HUDEP-2 (cell line): ENCODE results near the gene UQCRH.
"Not testable (repeated sequence)": the region's sequence is repeated elsewhere in the genome, so short reads cannot be mapped to it uniquely, and the experiment has no call there.

ENCODE experiments used
- DNase-seq, 76 experiments: peaks; one replicate each; lab custom pipeline; 2025; ENCODE audit not compliant: unreplicated experiment in 76 of 76; lab: John Stamatoyannopoulos, UW

The UQCRH gene

DNA sequence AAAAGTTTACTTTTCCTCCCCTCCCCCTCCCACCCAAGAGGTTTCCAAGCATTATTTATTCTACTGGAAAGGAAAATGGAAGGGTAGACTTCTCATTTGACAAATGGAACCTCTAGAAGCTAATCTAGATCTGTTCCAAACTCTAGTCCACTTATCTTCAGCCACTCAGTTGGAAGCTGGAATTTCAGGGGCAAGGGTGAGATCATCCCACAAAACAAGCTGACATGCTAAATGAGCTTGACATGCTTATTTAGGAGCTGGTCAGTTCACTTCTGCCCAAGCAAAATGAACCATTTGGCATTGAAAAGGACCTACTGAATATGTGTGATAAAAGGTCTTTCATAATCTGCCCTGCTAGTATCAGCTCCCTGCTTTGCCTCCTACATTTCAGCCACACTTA is 5.1 kb upstream of the UQCRH start:
- no peak for DNase-seq

DNA sequence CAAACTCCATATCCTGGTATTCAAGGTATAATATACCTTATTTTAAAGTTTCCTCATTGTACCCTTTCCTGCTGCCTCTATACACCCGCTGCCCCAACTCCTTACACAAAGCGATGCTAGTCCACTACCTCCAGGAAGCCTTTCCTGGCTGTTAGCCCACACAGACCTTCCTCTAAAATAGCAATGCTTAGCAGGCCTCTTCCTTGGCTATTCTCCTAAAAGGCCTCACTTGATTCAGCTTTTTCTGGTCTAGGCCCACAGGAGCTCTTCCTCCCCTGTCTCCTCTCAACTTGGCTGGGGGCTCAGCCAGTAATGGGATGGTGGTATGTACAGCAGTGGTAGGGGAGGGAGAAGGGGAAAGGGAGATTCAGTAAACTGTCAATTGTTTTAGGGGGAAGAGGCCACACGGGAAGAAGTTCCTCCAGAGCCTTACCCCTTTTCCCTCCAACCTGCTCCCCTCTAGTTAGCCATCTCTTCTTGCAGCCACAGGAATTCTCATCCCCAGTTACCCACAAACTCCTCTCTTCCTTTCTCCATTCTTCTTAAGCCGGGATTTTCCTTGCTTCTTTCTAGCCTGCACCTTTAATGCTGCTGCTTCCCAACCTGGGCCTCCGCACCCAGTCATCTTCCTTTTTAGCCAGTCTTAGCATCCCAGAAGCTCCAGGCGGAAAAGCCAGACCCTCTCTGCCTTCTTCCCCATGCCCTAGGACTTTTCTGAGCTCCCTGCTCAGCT is 2.7 kb upstream of the UQCRH start:
- DNase-seq: no peak

DNA sequence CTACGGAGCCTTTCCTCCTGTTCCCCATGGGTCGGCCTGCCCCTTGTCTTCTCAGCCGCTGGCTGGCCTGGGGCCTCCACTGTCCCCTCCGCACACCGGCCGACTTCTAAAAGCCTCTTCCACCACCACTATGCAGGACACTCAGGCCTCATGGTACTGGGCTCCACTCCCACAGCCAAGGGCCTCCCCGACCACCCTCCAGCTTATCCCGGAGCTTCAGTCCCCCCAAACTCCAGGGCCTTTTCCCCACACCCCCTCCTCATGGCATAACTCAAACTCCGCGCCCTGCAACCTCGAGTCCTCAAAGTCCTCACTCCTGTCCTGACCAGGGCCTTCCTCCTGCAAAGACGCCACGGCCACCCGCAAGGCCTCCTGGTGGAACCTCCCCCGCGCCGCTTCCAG is 2.1 kb upstream of the UQCRH start:
- peak in 1 of 76 experiments; percentile 25 for DNase-seq

DNA sequence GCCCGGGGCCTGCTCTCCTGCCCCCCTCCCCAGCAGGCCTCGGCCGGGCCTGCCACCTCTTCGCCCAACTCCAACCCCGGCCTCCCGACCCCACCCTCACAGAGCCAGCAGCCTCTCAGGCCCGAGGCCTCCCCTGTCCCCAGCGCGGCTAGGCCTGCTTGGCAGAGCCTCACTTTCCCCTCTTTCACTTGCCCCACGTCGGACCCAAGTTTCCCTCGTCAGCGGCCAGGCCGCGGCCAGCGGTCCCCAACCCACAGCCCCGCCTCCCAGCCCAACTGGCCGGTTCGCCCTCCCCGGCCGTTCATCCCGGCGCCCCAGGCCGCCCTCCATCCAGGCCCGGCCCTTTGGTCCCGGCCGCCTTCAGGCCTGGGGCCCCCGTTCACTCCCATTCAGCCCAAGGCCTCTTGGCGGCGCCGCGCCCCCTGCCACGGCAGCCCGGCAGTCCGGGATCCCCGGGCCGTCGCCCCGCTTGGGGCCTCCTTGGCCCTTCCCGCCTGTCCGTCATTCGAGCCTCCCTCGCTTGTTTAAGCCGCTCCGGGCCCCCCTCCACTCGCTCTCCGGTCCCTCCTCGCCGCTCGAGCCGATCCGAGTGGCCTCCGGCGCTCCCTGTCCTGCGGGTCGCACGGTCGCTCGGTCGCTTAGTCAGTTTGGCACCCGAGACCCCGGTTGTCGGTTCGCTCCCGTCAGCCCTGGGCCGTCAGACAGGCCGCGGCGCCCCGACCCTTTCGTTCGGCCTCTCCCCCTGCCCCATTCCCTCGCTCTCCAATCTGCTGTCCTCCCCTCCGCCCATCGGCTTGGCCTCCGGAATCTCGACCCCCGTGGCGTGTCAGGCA is 1.5 kb upstream of the UQCRH start:
- DNase-seq: peak in 42 of 76 experiments; percentile 12 to 55 (median 33)

DNA sequence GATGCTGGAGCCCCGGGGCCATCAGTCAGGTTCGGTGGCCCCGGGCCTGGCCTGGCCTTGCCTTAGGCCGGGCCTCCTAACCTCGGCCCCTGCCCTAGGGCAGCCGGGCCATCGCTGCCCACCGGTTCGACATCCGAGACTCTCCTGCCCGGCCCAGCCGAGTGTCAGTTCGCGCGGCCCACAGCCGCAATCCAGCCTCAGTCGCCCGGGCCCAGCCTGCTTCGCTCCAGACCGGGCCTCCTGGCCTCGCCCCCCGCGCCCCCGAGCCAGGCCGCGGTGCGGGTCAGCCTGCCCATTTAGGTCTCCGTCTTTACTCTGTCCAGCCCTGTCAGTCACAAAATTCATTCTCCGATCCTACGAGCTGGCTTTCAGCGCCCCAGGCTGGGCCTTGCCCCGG is 859 bp upstream of the UQCRH start:
- peak in 6 of 76 experiments; percentile 44 to 67 (median 61) for DNase-seq

DNA sequence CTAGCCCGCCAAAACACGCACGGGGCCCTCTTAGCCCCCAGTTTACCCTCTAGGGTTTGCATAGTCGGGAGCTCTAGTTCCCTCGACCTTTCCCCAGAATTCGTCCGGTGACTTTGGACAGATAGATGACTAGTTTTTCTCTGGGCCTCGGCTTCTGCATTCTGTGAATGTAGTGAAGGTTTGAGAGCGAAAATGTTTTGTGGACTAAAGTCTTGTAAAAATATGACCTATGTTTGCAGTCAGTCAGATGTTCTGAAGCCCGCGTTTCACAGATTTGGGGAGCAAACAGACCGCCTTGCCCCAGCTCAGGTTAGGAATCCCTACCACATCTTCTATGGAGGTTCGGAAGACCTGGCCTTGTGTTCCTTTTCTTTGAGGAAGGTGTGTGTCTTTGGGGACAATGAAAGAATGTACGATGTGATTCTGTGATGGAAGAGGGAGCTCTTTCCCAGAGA is 401 bp downstream of the UQCRH start:
- no peak for DNase-seq

- DNase-seq: no peak
These were observed 2.6 kb downstream of the UQCRH start for GRCh38 chr1:46306159-46306530.

GRCh38 chr1:46309401-46310159 is 6.1 kb downstream of the UQCRH start:
- DNase-seq: no peak

GRCh38 chr1:46310321-46310720 is 6.8 kb downstream of the UQCRH start:
- DNase-seq: no peak

DNA sequence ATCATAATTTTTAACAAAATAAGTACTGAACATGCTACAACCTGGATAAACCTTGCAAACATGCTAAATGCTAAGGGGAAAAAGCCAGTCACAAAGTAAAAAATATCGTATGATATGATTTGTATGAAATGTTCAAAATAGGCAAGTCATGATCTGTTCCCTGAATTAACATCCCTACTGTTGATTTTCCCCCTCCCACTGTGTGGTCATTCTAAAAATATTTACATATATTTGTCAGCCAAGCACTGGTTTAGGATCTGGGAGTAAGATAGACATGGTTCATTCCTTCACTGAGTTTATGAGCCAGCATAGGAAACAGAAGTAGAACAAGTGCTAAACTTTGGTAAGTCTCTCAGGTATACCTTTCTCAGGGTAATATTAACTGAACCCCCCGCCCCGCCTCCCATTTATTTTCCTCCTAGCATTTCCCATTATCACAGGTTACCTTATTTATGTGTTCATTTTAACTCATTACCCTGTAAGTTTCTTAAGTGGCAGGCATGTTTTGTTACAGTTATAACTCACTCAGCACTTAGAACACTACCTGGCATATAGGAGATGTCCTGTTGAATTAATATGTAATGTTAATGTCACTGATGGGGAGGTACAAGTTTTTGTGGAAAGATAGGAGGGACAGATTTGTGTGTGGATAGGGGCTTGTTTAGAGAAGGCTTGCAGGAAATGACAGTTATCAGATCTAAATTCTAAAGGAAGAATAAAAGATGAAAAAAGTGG is 12.3 kb downstream of the UQCRH start:
- DNase-seq: no peak

GRCh38 chr1:46317323-46317722 is 13.8 kb downstream of the UQCRH start:
- no peak for DNase-seq

DNA sequence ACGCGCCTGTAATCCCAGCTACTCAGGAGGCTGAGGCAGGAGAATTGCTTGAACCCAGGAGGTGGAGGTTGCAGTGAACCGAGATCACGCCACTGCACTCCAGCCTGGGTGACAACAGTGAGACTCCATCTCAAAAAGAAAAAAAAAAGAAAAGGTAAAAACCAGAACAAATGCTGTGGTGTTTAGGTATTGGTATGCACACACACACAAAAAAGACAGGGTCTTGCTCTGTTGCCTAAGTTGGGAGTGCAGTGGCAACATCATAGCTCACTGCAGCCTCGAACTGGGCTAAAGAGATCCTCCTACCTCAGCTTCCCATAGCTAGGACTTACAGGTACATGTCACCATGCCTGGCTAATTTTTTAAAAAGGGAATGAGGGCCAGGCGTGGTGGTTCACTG is 15.8 kb downstream of the UQCRH start:
- DNase-seq: not testable (repeated sequence)

- DNase-seq: not testable (repeated sequence)
These were observed 16.7 kb downstream of the UQCRH start for GRCh38 chr1:46319960-46320914.

DNA sequence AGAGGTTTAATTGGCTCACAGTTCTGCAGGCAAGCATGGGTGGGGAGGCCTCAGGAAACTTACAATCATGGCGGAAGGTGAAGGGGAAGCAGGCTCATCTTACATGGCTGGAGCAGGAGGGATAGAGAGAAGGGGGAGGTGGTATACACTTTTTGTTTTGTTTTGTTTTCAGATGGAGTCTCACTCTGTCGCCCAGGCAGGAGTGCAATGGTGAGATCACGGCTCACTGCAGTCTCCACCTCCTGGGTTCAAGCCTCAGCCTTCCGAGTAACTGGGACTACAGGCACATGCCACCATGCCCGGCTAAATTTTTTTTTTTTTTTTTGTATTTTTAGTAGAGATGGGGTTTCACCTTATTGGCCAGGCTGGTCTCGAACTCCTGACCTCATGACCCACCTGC is 18.7 kb downstream of the UQCRH start:
- not testable (repeated sequence) for DNase-seq

- DNase-seq: not testable (repeated sequence)
These were observed 22.0 kb downstream of the UQCRH start for GRCh38 chr1:46325285-46326076.

DNA sequence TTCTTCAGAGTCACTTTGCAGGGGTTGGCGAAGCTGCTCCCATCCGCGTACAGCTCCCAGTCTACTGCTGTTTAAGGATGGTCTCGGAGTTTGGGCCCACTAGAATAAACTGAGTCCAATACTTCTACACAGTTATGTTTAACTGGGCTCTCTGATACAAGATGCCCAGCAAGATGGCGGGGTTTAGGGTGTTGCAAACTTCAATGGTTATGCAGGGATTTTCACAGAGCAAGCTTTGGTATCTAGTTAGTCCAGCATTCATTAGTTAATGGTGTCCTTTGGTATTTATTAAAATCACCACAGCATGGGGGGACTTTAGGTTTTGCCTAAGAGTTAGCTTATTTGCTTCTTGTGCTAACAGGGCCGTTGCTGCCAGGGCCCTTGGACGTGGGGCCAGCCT is 24.7 kb downstream of the UQCRH start:
- not testable (repeated sequence) for DNase-seq

DNA sequence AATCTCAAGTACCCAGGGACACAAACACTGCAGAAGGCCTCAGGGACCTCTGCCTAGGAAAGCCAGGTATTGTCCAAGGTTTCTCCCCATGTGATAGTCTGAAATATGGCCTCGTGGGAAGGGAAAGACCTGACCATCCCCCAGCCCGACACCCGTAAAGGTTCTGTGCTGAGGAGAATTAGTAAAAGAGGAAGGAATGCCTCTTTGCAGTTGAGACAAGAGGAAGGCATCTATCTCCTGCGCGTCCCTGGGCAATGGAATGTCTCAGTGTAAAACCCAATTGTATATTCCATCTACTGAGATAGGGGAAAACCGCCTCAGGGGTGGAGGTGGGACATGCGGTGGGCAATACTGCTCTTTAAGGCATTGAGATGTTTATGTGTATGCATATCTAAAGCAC is 26.3 kb downstream of the UQCRH start:
- DNase-seq: not testable (repeated sequence)

DNA sequence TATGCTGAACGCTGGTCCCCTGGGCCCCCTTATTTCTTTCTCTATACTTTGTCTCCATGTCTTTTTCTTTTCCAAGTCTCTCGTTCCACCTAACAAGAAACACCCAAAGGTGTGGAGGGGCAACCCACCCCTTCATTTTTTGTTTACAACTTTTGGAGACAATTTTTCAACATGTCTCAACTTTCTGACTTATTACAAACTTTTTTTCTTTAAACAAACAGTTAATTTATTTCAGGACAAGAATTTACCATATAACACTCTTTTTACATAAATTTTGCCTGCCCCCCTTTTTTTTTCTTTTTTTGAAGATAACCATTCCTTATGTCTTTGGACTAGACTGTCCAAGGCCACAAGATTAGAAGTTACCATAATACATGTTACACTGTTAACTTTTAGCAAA is 26.9 kb downstream of the UQCRH start:
- not testable (repeated sequence) for DNase-seq
